A673 (cell line): Measurements from ENCODE around the gene GNG4.

Experiments used
- EZH2 ChIP-seq: fragments of 200-600 bp; sonication (generic); IDR thresholded peaks from 2 replicates; pipeline ENCODE4 v1.6.1; 2017; ENCODE audit warnings: borderline replicate concordance, low read depth, mild to moderate bottlenecking, mixed read lengths, antibody characterized with exemption, low read length; ENCODE audit not compliant: poor library complexity, severe bottlenecking
- TF ChIP-seq, protein P1 (sequence below): fragments of 300-800, 200-600 bp; sonication (generic); conservative IDR thresholded peaks from 2 replicates; pipeline ENCODE4 v1.5.1; 2017; ENCODE audit warnings: low read depth, mild to moderate bottlenecking, antibody characterized with exemption, low read length, moderate library complexity, mixed read lengths

DNA sequence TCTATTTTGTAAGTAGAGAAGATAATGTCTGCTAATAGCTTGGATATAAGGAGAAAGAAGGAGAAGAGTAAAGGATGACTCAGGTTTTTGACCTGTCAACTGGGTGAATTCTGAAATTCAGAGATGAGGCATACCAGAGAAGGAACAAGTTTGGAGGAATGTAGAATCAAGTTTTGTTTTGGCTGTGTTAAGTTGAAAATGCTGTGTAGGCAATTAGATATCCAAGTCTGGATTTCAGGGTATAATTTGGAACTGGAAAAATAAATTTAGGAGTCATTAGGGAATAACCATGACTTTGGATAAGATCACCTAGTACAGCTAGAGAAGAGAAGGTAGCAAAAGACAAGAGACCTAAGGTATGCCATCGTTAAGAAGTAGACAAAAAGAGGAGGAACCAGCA lies 22.4 kb upstream of the GNG4 start:
- TF ChIP-seq, protein P1, sequence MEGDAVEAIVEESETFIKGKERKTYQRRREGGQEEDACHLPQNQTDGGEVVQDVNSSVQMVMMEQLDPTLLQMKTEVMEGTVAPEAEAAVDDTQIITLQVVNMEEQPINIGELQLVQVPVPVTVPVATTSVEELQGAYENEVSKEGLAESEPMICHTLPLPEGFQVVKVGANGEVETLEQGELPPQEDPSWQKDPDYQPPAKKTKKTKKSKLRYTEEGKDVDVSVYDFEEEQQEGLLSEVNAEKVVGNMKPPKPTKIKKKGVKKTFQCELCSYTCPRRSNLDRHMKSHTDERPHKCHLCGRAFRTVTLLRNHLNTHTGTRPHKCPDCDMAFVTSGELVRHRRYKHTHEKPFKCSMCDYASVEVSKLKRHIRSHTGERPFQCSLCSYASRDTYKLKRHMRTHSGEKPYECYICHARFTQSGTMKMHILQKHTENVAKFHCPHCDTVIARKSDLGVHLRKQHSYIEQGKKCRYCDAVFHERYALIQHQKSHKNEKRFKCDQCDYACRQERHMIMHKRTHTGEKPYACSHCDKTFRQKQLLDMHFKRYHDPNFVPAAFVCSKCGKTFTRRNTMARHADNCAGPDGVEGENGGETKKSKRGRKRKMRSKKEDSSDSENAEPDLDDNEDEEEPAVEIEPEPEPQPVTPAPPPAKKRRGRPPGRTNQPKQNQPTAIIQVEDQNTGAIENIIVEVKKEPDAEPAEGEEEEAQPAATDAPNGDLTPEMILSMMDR = no peak
- no peak for TF ChIP-seq EZH2
